Bone marrow (tissue), 2 donors: ENCODE measurements around the gene RAPGEF4.
"Not testable (repeated sequence)": the region's sequence is repeated elsewhere in the genome, so short reads cannot be mapped to it uniquely, and the experiment has no call there.

Experiments
- DNase-seq, 2 donors: peaks; one replicate each; lab custom pipeline; 2025; lab: John Stamatoyannopoulos, UW

The RAPGEF4 gene

DNA sequence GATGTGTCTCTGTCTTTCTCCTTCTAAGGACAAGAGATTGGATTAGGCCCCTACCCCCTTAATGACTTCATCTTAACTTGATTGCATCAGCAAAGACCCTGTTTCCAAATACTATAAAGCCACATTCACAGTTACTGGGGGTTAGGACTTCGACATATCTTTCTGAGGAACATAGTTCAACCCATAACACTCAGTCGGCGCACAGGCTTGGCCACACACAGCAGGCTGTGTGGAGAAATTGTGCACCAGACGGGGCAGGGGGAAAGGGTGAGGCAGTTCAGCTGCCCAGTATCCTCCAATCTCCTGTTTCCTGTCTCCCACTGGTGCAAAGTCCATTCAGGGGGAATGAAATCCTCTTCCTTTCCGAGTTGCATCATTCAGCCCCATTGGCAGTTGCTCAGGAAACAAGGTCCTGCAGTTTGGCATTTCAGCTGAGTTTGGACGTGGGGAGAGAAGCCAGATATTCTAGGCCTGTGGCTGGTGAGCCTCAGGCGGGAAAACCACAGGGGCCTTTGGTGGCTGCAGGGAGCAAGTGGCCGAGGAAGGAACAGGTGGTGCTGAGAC lies 9.4 kb upstream of the RAPGEF4 start:
- DNase-seq: no peak

DNA sequence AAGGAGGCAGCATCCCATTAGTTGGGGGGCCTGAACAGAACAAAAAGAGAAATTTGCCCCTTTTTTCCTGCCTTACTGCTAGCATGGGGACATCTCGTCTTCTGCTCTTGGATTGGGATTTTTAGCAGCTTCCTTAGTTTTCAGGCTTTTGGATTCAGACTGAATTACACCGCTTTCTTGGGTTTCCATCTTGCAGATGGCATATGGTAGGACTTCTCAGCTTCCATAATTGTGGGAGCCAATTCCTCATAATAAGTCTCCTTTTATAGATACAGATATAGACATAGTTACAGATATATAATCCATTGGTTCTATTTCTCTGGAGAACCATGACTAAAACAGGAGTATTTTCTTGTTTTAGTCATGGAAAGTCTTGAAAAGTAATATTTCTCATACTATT lies 5.2 kb upstream of the RAPGEF4 start:
- no peak for DNase-seq

DNA sequence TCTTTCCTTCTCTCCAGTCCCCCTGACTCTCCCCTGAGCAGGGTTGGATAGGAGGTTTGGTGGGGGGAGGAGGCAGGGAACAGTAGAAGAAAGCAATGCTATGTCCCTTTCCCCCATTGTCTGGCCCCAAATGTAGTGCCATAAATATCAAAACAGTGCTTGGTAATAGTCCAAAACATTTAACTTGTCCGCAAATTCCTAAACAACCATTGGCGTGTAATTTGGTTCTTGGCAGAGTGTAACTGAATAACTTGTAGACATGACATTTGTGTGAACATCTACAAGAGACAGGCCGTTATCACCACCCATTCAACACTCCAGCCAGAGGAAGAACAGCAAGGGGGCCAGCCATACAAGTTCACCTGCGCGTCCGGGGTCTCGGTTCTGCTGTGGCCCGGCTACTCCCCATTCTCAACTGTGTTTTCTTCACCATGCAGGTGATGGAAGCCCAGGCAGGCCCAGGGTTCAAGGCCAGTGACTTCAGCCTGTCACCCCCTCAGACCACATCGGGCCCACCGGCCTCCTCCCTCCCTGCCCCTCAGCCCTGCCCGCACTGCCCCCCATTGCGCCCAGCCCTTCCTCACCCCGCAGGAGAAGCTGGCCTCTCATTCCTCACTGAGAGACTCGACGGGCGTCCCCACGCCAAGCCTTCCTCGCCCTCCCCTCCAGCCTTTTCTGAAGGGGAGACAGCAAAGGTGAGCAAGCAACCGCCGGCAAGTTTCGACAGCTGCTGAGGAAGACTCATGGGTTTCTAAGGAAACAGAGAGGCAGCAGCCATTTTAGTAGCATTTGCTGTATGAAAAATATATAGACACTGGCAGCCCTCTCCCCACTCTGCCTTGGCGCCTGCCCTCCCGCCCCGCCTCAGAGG lies 699 bp upstream of the RAPGEF4 start:
- no peak for DNase-seq

GRCh38 chr2:172736424-172737174 lies 954 bp downstream of the RAPGEF4 start:
- no peak for DNase-seq

GRCh38 chr2:172739661-172740266 lies 4.1 kb downstream of the RAPGEF4 start:
- no peak for DNase-seq

- no peak for DNase-seq
Measured at GRCh38 chr2:172740856-172741255, 5.2 kb downstream of the RAPGEF4 start.

DNA sequence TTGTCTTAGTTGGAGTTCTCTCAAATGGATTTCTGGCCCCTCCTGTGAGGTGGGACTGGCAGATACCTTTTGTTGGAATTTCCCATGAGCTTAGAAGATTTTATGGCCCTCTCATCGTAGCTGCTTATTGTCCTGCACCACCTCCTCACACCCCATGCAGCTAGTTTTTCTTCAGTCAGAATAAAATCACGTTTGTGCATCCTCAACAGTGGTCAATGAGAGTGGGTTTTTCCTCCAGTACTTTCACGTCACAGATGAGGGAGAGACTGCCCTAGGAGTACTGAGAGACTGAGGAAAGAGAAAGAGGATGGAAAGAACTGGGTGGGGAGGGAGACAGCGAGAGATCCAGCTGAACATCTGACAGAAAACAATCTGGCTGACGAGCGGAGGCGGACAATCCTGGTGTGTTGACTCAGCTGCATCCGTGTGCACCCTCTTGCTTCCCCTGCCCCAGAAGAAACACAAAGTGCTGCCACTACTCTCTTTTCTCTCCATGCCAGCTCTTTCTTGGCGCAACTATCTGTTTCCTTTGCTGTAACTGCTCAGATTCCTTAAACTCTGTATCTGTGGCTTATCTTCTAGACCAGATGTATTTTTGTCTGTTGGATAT lies 7.4 kb downstream of the RAPGEF4 start:
- DNase-seq: no peak

GRCh38 chr2:172743898-172744297 lies 8.3 kb downstream of the RAPGEF4 start:
- DNase-seq: no peak

- DNase-seq: no peak
Measured at GRCh38 chr2:172745636-172746035, 10.0 kb downstream of the RAPGEF4 start.

DNA sequence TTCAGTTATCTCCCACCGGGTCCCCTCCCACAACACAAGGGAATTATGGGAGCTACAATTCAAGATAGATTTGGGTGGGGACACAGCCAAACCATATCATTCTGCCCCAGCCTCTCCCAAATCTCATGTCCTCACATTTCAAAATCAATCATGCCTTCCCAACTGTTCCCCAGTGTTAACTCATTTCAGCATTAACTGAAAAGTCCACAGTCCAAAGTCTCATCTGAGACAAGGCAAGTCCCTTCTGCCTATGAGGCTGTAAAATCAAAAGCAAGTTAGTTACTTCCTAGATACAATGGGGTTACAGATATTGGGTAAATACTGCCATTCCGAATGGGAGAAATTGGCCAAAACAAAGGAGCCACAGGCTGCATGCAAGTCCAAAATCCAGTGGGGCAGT lies 12.9 kb downstream of the RAPGEF4 start:
- not testable (repeated sequence) for DNase-seq

- no peak for DNase-seq
Measured at GRCh38 chr2:172749388-172749787, 13.7 kb downstream of the RAPGEF4 start.

DNA sequence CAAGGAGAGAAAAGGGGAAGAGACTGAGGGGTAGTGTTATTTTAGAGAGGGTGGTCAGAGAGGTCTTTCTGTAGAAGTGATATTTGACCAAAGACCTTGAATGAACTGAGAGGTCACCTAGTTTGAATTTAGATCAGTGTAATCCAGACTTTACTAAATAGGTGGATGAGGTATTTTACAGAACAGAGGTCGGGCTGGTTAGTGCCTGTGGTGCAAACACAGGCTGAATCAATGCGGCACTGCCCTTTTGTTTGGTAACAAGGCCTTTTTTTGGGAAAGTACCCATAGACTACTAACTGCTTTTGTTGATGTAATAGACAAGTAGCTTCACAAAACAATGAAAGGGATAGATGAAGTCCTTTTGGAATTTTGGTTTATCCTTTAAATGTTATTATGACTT lies 15.9 kb downstream of the RAPGEF4 start:
- DNase-seq: no peak

GRCh38 chr2:172753610-172754009 lies 18.0 kb downstream of the RAPGEF4 start:
- no peak for DNase-seq

- DNase-seq: no peak
Measured at GRCh38 chr2:172759441-172759840, 23.8 kb downstream of the RAPGEF4 start.

DNA sequence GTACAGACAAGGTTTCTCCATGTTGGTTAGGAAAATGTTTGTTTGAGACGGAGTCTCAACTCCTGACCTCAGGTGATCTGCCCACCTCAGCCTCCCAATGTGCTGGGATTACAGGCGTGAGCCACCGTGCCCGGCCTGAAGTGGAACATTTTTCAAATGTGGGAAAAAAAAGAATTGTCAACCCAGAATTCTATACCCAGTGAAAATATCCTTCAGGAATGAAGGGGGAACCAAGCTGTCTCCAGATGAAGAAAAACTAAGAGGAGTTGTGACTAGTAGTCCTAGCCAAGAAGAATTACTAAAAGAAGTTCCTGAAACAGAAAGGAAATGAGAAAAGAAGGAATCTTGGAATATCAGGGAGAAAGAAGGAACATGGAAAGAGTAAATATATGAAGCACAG lies 25.7 kb downstream of the RAPGEF4 start:
- no peak for DNase-seq

- DNase-seq: no peak
Measured at GRCh38 chr2:172762574-172762973, 26.9 kb downstream of the RAPGEF4 start.

DNA sequence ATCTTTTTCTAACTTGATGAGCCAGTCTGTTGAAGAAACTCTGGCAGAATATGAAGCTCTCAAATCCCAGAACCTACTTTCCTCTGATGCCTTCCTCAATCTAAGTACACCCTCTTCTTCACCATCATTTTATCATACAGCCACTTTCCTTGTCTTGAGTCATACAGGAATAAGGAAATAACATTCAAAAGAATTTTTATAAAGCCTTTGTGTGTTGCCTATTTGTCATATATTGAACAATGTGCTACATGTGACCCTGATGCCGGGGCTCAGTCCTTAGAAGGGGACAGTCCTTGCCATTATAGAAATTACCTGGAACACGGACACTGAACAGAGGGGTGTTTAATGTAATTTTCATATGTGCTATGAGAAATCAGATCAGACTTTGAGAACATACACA lies 27.4 kb downstream of the RAPGEF4 start:
- DNase-seq: no peak

- DNase-seq: no peak
Measured at GRCh38 chr2:172765662-172766061, 30.0 kb downstream of the RAPGEF4 start.

- no peak for DNase-seq
Measured at GRCh38 chr2:172768401-172768800, 32.8 kb downstream of the RAPGEF4 start.

- DNase-seq: no peak
Measured at GRCh38 chr2:172769879-172770278, 34.2 kb downstream of the RAPGEF4 start.

DNA sequence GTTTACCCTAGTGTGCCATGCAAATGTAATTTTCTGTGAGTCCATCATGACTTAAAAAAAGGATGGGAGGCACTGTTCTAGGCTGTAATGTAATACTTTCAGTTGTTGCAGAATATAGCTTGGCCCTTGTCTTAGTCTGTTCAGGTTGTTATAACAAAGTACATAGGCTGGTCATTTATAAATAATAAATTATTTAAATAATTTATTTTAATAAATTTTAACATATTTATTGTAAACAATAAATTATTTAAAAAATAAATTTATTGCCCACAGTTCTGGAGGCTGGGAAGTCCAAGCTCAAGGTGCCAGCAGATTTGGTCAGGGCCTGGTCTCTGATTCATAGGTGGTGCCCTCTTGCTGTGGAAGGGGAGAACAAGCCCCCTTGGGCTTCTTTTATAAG lies 35.2 kb downstream of the RAPGEF4 start:
- DNase-seq: no peak

- DNase-seq: no peak
Measured at GRCh38 chr2:172772633-172773032, 37.0 kb downstream of the RAPGEF4 start.
